Pancreas (tissue), 10 donors: Measurements from ENCODE around the gene VPS37C. TPM values are rescaled to one million over a fixed set of nuclear protein-coding genes. Genes with fewer than 3 reads are reported as not detected.

Experiments
- ATAC-seq, 4 donors: fragments of 200-7000 bp; cut with Tn5 transposase; one replicate each; pipeline versions ENCODE4 v1.8.0 to v1.9.1; 2020; ENCODE audit warnings: mild to moderate bottlenecking in 4 of 4, moderate library complexity in 4 of 4
- DNase-seq, 6 donors: peaks; one replicate each; pipeline ENCODE4 v3.0.0-alpha.2; 2020
- FAIRE-seq: peaks from 2 replicates; lab custom pipeline; 2012; peaks lifted over from hg19 to GRCh38; lab: Jason Lieb, UNC
- H3K27ac ChIP-seq, 4 donors: fragments of 200-600 bp; sonication (generic); 1 replicate in 3 of 4; 2 replicates in 1 of 4; pipeline versions ENCODE4 v1.5.0 to v1.8.0; 2020
- H3K27me3 ChIP-seq, 4 donors: fragments of 200-600 bp; one replicate each; pipeline ENCODE4 v1.8.0; 2021
- H3K36me3 ChIP-seq, 3 donors: fragments of 200-600 bp; sonication (generic) in 1 of 3; one replicate each; pipeline versions ENCODE4 v1.5.0 to v1.8.0; 2020 to 2021
- H3K4me1 ChIP-seq, 3 donors: fragments of 200-600 bp; one replicate each; pipeline ENCODE4 v1.8.0; 2021
- H3K4me3 ChIP-seq, 4 donors: fragments of 200-600 bp; sonication (generic) in 2 of 4; one replicate each; pipeline versions ENCODE4 v1.5.0 to v1.8.0; 2020 to 2021
- H3K9me3 ChIP-seq, 4 donors: fragments of 200-600 bp; one replicate each; pipeline ENCODE4 v1.8.0; 2021
- WGBS, 2 donors: extraction: QIAGEN DNeasy Blood & Tissue Kit; methylation state at CpG; one replicate each; pipeline ENCODE4 v1.1.7; 2013; 5-methylcytosine and 5-hydroxymethylcytosine counted together
- intact Hi-C, 3 donors: fragments of 100-400 bp; cut with DNase I; formaldehyde crosslinking; loops; one replicate each; pipeline versions ENCODE4 v1.11.1 to v1.14.2; 2022
- polyA plus RNA-seq, 2 donors: library from polyadenylated mRNA; stranded (reverse); fragments of 200-250 nt; gene quantifications; one replicate each; pipeline ENCODE4 v1.2.3, GENCODE V29; 2013
- total RNA-seq, 6 donors: library from RNA; stranded (reverse); fragmentation: NEBNext Ultra II Directional in 4 of 6; extraction: Animal tissue kit (Norgen Biotek cat#: 25700) in 4 of 6; gene quantifications; one replicate each; pipeline versions ENCODE4 v1.2.1 to v1.2.4, GENCODE V29; 2021 to 2023
- TF ChIP-seq, protein P1 (sequence below), 4 donors: fragments of 200-600 bp; sonication (generic) in 3 of 4; IDR thresholded peaks; one replicate each; pipeline versions ENCODE4 v1.5.0 to v1.8.0; 2021; ENCODE audit warnings: antibody characterized with exemption in 4 of 4
- donor health status: healthy with polysubstance abuse.
- donor health status: DM: no; HTN: no; CAD: no; lungs with moderate emphysema.
- donor health status: DM: no; HTN: no; CAD: no.
- donor health status: control.
- donor health status: control.
- donor health status: Bipolar disorder and iron deficiency.
- donor health status: DM: yes; HTN: yes; CAD: no.
- donor health status: DM: no; HTN: no; CAD: no.
- donor health status: DM: no; HTN: no; CAD: no.
- donor health status: DM: yes; HTN: yes; CAD: no.

Gene VPS37C
- total and polyA plus RNA-seq, 8 donors: 12.1 to 25.7 (median 16.2) TPM

DNA sequence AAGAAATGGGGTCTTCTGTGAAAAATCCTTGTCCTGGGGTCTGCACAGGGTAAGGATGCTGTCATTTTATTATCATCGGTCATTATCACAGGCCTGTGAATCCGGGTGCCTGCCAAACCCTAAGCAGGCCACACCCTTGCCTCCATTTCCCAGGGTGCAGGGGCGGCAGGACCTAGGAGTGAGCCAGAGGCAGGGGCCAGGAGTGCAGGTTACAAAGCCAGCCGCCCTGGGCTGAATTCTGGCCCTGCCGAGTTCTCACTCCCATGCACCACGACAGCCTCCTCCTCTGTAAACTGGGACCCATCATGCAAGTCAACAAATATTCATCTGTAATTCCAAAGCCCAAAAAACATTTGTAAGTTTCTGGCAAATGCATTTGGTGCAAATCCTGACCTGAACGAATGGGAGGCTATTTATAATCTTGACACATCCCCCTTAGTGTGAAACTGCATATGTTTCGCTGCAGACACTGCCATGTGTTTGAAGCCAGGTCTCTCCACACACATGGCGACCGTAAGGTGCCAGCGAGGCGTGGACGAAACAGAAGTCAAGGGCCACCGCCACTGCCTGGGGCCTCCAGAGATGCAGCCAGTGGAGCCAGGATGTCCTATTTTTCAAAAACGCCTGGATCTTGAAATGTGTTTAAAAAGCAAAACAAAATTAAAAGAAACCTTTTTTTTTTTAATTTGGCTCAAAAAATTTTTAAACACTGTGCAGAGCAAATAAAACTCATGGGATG is 52.2 kb downstream of the VPS37C start:
- Histone ChIP-seq H3K27ac (no peak overlapping the region), H3K4me3 (no peak overlapping the region), H3K36me3 (no peaks in the 10 kb centered on the region), H3K27me3 (no peaks in the 10 kb centered on the region), H3K4me1 (no peaks in the 10 kb centered on the region), H3K9me3 (no peaks in the 10 kb centered on the region)
- DNase-seq: no peak
- WGBS, 2 donors: 80 to 88% methylated on average over 15 of the region's 15 CpGs
- FAIRE-seq: no peak
- intact Hi-C loops: no loop called here
- TF ChIP-seq, protein P1, sequence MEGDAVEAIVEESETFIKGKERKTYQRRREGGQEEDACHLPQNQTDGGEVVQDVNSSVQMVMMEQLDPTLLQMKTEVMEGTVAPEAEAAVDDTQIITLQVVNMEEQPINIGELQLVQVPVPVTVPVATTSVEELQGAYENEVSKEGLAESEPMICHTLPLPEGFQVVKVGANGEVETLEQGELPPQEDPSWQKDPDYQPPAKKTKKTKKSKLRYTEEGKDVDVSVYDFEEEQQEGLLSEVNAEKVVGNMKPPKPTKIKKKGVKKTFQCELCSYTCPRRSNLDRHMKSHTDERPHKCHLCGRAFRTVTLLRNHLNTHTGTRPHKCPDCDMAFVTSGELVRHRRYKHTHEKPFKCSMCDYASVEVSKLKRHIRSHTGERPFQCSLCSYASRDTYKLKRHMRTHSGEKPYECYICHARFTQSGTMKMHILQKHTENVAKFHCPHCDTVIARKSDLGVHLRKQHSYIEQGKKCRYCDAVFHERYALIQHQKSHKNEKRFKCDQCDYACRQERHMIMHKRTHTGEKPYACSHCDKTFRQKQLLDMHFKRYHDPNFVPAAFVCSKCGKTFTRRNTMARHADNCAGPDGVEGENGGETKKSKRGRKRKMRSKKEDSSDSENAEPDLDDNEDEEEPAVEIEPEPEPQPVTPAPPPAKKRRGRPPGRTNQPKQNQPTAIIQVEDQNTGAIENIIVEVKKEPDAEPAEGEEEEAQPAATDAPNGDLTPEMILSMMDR (IDR thresholded peaks at IDR 0.05): no peak
- ATAC-seq: no peak

DNA sequence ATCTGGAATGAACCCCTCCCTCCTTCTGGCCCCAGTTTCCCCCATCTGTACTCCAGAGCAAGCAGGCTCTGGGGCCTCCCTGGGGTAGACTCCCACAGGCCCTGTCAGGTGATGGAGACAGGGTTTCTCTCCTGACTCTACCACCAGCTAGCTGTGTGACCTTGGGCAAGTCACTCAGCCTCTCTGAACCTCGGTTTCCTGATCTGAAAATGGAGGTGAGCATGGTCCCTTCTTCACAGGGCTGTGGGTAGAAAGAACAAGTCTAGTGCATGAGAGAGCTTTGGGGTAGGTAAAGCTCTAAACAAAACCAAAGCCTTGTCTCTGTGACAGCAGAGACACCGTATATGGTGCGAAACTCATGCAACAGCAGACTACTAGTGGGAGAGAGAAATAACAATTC is 53.3 kb downstream of the VPS37C start:
- DNase-seq (no peak), FAIRE-seq (no peak), ATAC-seq (no peak)
- H3K9me3 ChIP-seq: no peaks in the 10 kb centered on the region
- H3K4me1 ChIP-seq: no peaks in the 10 kb centered on the region
- 83 to 84% methylated on average over 3 of the region's 3 CpGs for WGBS, 2 donors
- H3K4me3 ChIP-seq: no peak overlapping the region
- intact Hi-C loops: no loop called here
- H3K27ac ChIP-seq: no peak overlapping the region
- H3K27me3 ChIP-seq: no peaks in the 10 kb centered on the region
- H3K36me3 ChIP-seq: no peaks in the 10 kb centered on the region
- TF ChIP-seq, protein P1 (IDR thresholded peaks at IDR 0.05): no peak

DNA sequence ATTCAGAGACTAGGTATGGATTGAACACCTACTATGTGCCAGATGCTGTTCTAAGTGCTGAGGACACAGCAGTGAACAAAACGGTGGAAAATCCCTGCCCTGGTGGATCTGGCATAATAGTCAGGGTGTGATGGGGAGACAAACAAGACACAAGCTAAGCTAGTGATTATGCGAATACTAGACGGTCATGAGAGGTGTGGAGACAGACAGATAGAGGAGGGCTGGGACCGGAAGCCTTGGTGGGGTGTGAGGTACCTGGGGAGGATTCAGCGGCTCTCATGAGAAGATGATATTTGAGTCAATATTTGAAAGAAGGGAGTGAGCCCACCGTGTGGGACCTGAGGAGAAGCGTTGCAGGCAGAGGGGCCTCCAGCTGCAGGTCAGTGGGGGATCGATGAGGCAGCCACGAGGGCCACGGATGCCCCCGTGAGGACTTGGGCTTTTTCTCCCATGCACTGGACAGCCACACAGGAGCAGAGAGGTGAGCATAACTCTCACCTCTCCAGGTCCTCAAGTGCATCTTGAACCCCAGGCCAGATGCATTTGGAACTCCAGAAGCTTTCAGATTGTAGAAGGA is 54.2 kb downstream of the VPS37C start:
- TF ChIP-seq, protein P1 (IDR thresholded peaks at IDR 0.05): no peak
- no peaks in the 10 kb centered on the region for H3K4me1 ChIP-seq
- no peaks in the 10 kb centered on the region for H3K9me3 ChIP-seq
- no peak overlapping the region for H3K4me3 ChIP-seq
- H3K27ac ChIP-seq: no peak overlapping the region
- H3K36me3 ChIP-seq: no peaks in the 10 kb centered on the region
- FAIRE-seq (no peak), ATAC-seq (no peak), DNase-seq (no peak)
- intact Hi-C loops: no loop called here
- no peaks in the 10 kb centered on the region for H3K27me3 ChIP-seq
- WGBS, 2 donors: 68 to 76% methylated on average over 11 of the region's 11 CpGs

DNA sequence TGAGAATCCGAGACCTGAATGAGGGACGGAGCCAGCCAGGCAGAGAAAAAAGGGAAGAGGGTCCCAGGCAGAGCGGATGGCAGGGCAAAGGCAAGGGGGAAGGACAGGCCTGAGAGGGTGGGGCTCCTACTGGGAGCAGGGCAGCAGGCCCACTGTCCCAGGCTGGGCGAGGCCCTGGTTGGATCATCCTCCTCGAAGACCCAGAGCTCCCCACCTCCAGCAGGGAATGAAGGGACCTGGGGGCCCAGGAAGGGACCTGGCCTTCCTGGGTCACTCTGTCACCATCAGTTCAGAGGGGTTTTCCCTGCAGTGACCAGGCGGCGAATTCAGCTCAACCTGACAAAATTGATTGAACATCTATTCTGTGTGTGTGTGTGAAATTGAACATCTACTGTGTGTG is 54.9 kb downstream of the VPS37C start:
- Histone ChIP-seq H3K36me3 (no peaks in the 10 kb centered on the region), H3K4me1 (no peaks in the 10 kb centered on the region), H3K9me3 (no peaks in the 10 kb centered on the region), H3K27me3 (no peaks in the 10 kb centered on the region), H3K4me3 (no peak overlapping the region), H3K27ac (no peak overlapping the region)
- intact Hi-C loops: no loop called here
- TF ChIP-seq, protein P1 (IDR thresholded peaks at IDR 0.05): no peak
- DNase-seq (no peak), FAIRE-seq (no peak), ATAC-seq (no peak)
- 83 to 92% methylated on average over 6 to 7 of the region's 7 CpGs for WGBS, 2 donors

DNA sequence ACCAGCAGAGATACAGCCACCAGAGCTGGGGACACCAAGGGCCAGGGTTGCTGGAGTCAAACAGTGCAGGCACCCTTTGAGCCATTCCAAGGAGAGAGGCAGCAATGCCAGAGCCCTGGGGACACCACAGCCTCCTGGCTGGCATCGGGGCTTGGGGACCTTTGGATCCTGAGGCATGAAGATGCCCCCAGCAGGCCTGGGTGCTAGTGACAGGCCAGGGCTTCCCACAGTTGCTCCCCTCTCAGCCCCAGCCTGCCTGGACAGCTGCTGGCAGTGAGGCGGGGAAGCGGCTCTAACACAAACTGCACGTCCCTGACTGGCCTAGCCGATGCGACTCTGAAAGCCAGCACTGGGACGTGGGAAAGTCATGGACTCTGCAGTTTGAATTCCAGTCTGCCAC is 56.3 kb downstream of the VPS37C start:
- no peaks in the 10 kb centered on the region for H3K27me3 ChIP-seq
- no peak overlapping the region for H3K27ac ChIP-seq
- FAIRE-seq (no peak), ATAC-seq (no peak), DNase-seq (no peak)
- WGBS, 2 donors: 92 to 96% methylated on average over 7 of the region's 7 CpGs
- H3K4me3 ChIP-seq: no peak overlapping the region
- no peaks in the 10 kb centered on the region for H3K9me3 ChIP-seq
- no peaks in the 10 kb centered on the region for H3K36me3 ChIP-seq
- intact Hi-C loops: no loop called here
- TF ChIP-seq, protein P1 (IDR thresholded peaks at IDR 0.05): no peak
- no peaks in the 10 kb centered on the region for H3K4me1 ChIP-seq
